HFF-Myc (cell line): Measurements from ENCODE around the gene SUSD3.

Experiments
- DNase-seq: peaks from one replicate; pipeline ENCODE4 v3.0.0-alpha.2; 2011; ENCODE audit warnings: low read depth; ENCODE audit errors: extremely low read depth
- H3K4me3 ChIP-seq: replicated peaks from 2 replicates; pipeline ENCODE4 v1.5.1; 2011; ENCODE audit warnings: low read depth, mild to moderate bottlenecking, control low read depth, low read length
- CTCF ChIP-seq: IDR thresholded peaks from 2 replicates; pipeline ENCODE4 v1.5.1; 2012; ENCODE audit warnings: mild to moderate bottlenecking, low read depth, low read length, control low read depth; ENCODE audit errors: missing control alignments

Gene SUSD3

DNA sequence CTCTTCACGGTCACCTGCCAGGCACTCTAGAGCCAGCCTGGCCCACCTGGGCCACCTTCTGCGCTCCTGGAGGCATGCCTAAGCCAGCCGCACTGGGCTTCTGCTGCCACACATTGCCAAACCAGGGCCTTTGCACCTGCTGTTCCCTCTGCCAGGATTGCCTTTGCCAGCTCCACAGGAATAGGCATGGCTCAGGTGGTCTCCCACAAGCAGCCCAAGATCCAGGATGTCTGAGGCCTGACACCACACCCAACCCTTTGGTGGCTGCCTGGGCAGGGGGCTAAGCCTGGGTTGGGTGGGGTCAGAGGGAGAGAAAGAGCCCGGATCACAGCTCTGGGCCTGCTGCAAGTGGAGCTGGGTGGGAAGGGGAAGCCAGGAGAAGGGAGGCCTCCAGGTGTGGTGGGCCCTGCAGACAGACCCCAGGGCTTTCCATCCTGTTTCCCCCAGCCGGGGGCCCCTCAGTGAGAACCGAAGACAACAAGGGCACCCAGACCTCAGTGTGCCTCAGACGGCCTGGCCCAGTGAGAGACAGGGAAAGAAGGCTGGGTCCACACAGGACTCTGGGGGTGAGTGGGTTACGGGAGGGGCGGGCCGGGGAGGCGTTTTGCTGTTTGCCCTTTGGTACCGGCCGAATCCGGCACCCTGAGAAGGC, 672 bp upstream of the SUSD3 start:
- no peak overlapping the region for H3K4me3 ChIP-seq
- DNase-seq, result no peak
- TF ChIP-seq CTCF, result no peak

GRCh38 chr9:93059011-93059714, 662 bp downstream of the SUSD3 start:
- no peak for DNase-seq
- no peak for TF ChIP-seq CTCF
- H3K4me3 ChIP-seq, result peak overlapping the region; percentile 23

DNA sequence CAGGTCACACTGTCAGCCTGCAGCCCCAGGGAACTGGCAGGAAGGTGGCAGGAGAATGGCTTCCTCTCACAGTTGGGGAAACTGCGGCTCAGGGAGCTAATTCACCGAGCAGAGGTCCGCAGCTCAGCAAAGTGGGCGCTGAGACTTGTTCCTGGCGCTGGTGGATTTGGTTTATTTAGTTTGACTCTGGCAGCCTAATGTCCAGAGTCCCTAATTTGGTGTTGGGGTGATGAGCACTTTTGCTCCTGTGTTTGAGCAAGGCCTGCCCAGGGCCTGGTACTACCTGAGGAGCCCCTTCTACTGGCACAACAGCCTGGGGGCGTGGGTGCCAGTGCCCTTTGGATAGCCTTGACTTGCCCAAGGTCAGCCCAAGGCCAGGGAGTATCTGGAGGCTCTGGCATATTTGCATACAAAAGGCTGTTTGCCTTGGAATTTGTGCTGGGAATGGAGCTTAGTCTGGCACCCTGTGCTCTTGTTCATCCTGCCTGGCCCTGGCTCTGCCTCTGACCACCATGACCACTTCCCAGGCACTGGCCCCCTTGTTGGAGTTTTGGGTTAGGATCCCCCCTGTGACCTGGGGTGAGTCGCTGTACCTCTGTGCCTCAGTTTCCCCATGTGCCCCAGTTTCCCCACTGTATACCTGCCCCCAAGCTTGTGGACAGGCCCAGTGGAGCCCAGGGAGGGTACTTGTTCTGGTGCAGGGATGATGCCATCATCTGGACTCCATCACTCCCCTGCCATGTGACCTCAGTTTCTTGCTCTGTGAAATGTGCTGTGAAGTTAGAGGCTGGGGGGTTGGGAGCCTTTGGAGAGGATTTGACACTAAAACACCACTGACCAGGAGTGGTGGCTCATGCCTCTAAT, 1.4 kb downstream of the SUSD3 start:
- no peak overlapping the region for H3K4me3 ChIP-seq
- DNase-seq, result no peak
- TF ChIP-seq CTCF, result no peak

DNA sequence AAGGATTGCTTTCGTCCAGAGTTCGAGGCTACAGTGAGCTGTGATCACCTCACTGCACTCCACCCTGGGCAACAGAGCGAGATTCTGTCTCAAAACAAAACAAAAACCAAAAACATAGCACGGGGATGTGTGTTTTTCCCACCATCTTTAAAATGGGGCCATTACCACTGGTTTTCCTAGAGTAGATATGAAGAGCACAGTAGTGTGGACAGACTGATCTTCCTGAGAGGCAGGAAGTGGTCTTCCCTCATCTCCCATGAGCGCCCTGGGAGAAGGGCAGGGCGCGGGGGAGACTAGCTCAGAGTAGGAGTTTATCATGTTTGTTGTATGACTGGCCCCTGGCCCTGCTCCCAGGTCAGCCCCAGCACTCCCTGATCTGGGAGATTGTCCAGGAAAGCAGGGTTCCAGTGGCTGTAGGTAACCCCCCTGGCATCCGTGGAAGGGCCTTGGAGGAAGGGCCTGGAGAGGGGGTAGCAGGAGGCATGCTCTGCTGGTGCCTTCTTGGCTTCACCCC, 2.3 kb downstream of the SUSD3 start:
- H3K4me3 ChIP-seq, result no peak overlapping the region
- no peak for DNase-seq
- no peak for TF ChIP-seq CTCF

GRCh38 chr9:93061260-93061751, 2.8 kb downstream of the SUSD3 start:
- no peak overlapping the region for H3K4me3 ChIP-seq
- TF ChIP-seq CTCF, result no peak
- DNase-seq, result no peak
